ENCODE measurements around the gene TMEM132A. TPM values are rescaled to one million over a fixed set of nuclear protein-coding genes. Genes with fewer than 3 reads are reported as not detected.

Gene TMEM132A
- total RNA-seq, 1 donor from 2014 or later, result 287 TPM

- no peak for TF ChIP-seq CTCF (conservative IDR thresholded peaks at IDR 0.05; ENCODE audit: low read depth, low read length)
- H3K4me3 ChIP-seq (ENCODE audit: low read depth, low read length), result no peak overlapping the region
- no peak for DNase-seq (ENCODE audit: low read depth)
Observed at GRCh38 chr11:60927061-60927592, 2.9 kb downstream of the TMEM132A start.

- H3K4me3 ChIP-seq (ENCODE audit: low read depth, low read length), result no peak overlapping the region
- no peak for DNase-seq (ENCODE audit: low read depth)
- TF ChIP-seq CTCF (conservative IDR thresholded peaks at IDR 0.05; ENCODE audit: low read depth, low read length), result no peak
Observed at GRCh38 chr11:60927600-60927999, 3.3 kb downstream of the TMEM132A start.

GRCh38 chr11:60928563-60929001 lies 4.3 kb downstream of the TMEM132A start:
- H3K4me3 ChIP-seq (ENCODE audit: low read depth, low read length), result no peak overlapping the region
- TF ChIP-seq CTCF (conservative IDR thresholded peaks at IDR 0.05; ENCODE audit: low read depth, low read length), result no peak
- DNase-seq (ENCODE audit: low read depth), result no peak

GRCh38 chr11:60929764-60930163 lies 5.5 kb downstream of the TMEM132A start:
- H3K4me3 ChIP-seq (ENCODE audit: low read depth, low read length), result no peak overlapping the region
- DNase-seq (ENCODE audit: low read depth), result no peak
- no peak for TF ChIP-seq CTCF (conservative IDR thresholded peaks at IDR 0.05; ENCODE audit: low read depth, low read length)

GRCh38 chr11:60930394-60930793 lies 6.1 kb downstream of the TMEM132A start:
- DNase-seq (ENCODE audit: low read depth), result no peak
- no peak overlapping the region for H3K4me3 ChIP-seq (ENCODE audit: low read depth, low read length)
- no peak for TF ChIP-seq CTCF (conservative IDR thresholded peaks at IDR 0.05; ENCODE audit: low read depth, low read length)

GRCh38 chr11:60931917-60932316 lies 7.7 kb downstream of the TMEM132A start:
- no peak for TF ChIP-seq CTCF (conservative IDR thresholded peaks at IDR 0.05; ENCODE audit: low read depth, low read length)
- no peak overlapping the region for H3K4me3 ChIP-seq (ENCODE audit: low read depth, low read length)
- DNase-seq (ENCODE audit: low read depth), result no peak

- no peak for DNase-seq (ENCODE audit: low read depth)
- no peak for TF ChIP-seq CTCF (conservative IDR thresholded peaks at IDR 0.05; ENCODE audit: low read depth, low read length)
- no peak overlapping the region for H3K4me3 ChIP-seq (ENCODE audit: low read depth, low read length)
Observed at GRCh38 chr11:60932605-60933356, 8.5 kb downstream of the TMEM132A start.

All from epithelial cell of proximal tubule (primary cell).